GM12892 (cell line): ENCODE data around the gene NHLRC3.

Experiments used
- POLR2A ChIP-seq: IDR thresholded peaks from 2 replicates; pipeline ENCODE4 v1.6.1; 2011; ENCODE audit warnings: low read depth, low read length, control low read depth
- POLR2AphosphoS5 ChIP-seq: IDR thresholded peaks from 2 replicates; pipeline ENCODE4 v1.6.1; 2011; ENCODE audit warnings: low read depth, low read length, control low read depth
- TAF1 ChIP-seq: IDR thresholded peaks from 2 replicates; pipeline ENCODE4 v1.6.1; 2011; ENCODE audit warnings: low read depth, mild to moderate bottlenecking, control low read depth, low read length, borderline replicate concordance

GRCh38 chr13:39036212-39036611 lies 2.0 kb upstream of the NHLRC3 start:
- TF ChIP-seq POLR2A (no peak), POLR2AphosphoS5 (no peak), TAF1 (no peak)
